ENCODE results near the gene RALGAPA2. TPM values are rescaled to one million over a fixed set of nuclear protein-coding genes. Genes with fewer than 3 reads are reported as not detected.

RALGAPA2 gene
- total and polyA plus RNA-seq, 2 experiments from 2014 or later: 13.1 to 43.4 TPM

DNA sequence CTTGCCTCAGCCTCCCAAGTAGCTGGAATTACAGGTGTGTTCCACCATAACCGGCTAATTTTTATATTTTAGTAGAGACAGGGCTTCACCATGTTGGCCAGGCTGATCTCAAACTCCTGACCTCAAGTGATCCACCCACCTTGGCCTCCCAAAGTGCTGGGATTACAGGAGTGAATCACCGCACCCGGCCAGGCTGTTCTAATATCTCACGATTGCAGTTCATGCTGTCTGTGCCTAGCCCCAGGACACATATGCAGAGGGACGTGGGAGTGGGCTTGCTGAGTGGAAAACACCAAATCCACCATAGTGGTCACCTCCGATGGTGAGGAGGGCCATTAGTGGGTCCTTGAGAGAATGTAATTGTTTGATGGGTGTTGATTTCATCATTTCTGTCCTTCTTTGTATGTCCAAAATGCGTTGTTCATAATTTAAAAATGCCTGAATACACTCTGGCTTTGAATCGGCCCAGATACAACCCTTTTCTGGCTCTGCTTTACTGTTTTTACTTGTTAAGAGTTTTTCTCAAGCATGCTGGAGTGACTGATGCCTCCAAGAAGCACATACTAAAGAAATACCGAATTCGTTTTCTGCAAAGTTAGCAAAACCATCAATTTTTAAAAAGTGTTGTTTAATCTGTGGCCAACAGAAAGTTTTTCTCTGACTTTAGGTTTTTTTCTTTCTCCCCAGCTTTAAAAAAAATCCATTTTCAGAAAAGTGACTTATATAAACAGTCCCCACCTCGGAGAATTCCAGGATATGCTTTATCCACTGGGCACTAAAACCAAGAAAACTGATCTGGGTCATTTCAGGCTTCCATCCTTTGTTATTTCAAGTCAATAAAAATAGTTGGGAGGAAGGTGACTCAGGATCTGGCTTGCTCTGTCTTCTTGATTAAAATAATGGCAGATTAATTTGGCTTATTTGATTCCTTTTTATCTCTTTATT is 18.8 kb upstream of the RALGAPA2 start:
- Histone ChIP-seq H3K79me2 (replicated peaks; ENCODE audit: insufficient read depth) (no peaks in the 10 kb centered on the region), H3K4me3 (no peak overlapping the region), H3K4me1 (ENCODE audit: insufficient read depth) (peaks cover 6% of the 10 kb centered on the region), H4K20me1 (replicated peaks; ENCODE audit: insufficient read depth) (no peaks in the 10 kb centered on the region), H3K27ac (ENCODE audit: low read depth) (no peak overlapping the region), H3K27me3 (ENCODE audit: insufficient read depth) (no peaks in the 10 kb centered on the region), H3K36me3 (ENCODE audit: insufficient read depth) (no peaks in the 10 kb centered on the region), H3K9me2 (ENCODE audit: insufficient read depth) (0 out of 2 replicates have a peak, but pooled peaks cover 2% of the 10 kb centered on the region), H3K4me2 (no peak overlapping the region), H3F3A (replicated peaks; ENCODE audit: low read depth) (no peaks in the 10 kb centered on the region), H2AFZ (no peak overlapping the region)
- Mint-ChIP-seq H3K9me3 (no peaks in the 10 kb centered on the region), H3K27me3 (ENCODE audit: insufficient read depth, low read depth, poor library complexity) (peaks cover 4% of the 10 kb centered on the region), H3K4me3 (no peak overlapping the region), H3K36me3 (ENCODE audit: low read depth) (no peaks in the 10 kb centered on the region), H3K4me1 (peaks cover 11% of the 10 kb centered on the region), H3K27ac (no peak overlapping the region)
- TF ChIP-seq, protein P1, sequence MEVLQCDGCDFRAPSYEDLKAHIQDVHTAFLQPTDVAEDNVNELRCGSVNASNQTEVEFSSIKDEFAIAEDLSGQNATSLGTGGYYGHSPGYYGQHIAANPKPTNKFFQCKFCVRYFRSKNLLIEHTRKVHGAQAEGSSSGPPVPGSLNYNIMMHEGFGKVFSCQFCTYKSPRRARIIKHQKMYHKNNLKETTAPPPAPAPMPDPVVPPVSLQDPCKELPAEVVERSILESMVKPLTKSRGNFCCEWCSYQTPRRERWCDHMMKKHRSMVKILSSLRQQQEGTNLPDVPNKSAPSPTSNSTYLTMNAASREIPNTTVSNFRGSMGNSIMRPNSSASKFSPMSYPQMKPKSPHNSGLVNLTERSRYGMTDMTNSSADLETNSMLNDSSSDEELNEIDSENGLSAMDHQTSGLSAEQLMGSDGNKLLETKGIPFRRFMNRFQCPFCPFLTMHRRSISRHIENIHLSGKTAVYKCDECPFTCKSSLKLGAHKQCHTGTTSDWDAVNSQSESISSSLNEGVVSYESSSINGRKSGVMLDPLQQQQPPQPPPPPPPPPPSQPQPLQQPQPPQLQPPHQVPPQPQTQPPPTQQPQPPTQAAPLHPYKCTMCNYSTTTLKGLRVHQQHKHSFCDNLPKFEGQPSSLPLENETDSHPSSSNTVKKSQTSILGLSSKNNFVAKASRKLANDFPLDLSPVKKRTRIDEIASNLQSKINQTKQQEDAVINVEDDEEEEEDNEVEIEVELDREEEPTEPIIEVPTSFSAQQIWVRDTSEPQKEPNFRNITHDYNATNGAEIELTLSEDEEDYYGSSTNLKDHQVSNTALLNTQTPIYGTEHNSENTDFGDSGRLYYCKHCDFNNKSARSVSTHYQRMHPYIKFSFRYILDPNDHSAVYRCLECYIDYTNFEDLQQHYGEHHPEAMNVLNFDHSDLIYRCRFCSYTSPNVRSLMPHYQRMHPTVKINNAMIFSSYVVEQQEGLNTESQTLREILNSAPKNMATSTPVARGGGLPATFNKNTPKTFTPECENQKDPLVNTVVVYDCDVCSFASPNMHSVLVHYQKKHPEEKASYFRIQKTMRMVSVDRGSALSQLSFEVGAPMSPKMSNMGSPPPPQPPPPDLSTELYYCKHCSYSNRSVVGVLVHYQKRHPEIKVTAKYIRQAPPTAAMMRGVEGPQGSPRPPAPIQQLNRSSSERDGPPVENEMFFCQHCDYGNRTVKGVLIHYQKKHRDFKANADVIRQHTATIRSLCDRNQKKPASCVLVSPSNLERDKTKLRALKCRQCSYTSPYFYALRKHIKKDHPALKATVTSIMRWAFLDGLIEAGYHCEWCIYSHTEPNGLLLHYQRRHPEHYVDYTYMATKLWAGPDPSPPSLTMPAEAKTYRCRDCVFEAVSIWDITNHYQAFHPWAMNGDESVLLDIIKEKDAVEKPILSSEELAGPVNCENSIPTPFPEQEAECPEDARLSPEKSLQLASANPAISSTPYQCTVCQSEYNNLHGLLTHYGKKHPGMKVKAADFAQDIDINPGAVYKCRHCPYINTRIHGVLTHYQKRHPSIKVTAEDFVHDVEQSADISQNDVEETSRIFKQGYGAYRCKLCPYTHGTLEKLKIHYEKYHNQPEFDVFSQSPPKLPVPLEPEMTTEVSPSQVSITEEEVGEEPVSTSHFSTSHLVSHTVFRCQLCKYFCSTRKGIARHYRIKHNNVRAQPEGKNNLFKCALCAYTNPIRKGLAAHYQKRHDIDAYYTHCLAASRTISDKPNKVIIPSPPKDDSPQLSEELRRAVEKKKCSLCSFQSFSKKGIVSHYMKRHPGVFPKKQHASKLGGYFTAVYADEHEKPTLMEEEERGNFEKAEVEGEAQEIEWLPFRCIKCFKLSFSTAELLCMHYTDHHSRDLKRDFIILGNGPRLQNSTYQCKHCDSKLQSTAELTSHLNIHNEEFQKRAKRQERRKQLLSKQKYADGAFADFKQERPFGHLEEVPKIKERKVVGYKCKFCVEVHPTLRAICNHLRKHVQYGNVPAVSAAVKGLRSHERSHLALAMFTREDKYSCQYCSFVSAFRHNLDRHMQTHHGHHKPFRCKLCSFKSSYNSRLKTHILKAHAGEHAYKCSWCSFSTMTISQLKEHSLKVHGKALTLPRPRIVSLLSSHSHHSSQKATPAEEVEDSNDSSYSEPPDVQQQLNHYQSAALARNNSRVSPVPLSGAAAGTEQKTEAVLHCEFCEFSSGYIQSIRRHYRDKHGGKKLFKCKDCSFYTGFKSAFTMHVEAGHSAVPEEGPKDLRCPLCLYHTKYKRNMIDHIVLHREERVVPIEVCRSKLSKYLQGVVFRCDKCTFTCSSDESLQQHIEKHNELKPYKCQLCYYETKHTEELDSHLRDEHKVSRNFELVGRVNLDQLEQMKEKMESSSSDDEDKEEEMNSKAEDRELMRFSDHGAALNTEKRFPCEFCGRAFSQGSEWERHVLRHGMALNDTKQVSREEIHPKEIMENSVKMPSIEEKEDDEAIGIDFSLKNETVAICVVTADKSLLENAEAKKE (CRISPR knock-in tag; IDR thresholded peaks at IDR 0.05): no peak
- TF ChIP-seq, protein P2, sequence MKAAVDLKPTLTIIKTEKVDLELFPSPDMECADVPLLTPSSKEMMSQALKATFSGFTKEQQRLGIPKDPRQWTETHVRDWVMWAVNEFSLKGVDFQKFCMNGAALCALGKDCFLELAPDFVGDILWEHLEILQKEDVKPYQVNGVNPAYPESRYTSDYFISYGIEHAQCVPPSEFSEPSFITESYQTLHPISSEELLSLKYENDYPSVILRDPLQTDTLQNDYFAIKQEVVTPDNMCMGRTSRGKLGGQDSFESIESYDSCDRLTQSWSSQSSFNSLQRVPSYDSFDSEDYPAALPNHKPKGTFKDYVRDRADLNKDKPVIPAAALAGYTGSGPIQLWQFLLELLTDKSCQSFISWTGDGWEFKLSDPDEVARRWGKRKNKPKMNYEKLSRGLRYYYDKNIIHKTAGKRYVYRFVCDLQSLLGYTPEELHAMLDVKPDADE (IDR thresholded peaks at IDR 0.05): no peak
- TF ChIP-seq ZNF114 (CRISPR knock-in tag; IDR thresholded peaks at IDR 0.05): no peak
- TF ChIP-seq NANOG (IDR thresholded peaks at IDR 0.05; ENCODE audit: borderline replicate concordance): no peak
- TF ChIP-seq EZH2 (IDR thresholded peaks at IDR 0.05; ENCODE audit: low read depth, unreplicated experiment): no peak
- TF ChIP-seq ZNF331 (CRISPR knock-in tag; IDR thresholded peaks at IDR 0.05; ENCODE audit: low read depth): no peak
- no peak for TF ChIP-seq POLR2AphosphoS5 (IDR thresholded peaks at IDR 0.05; ENCODE audit: low read depth)
- TF ChIP-seq EZH2phosphoT487 (IDR thresholded peaks at IDR 0.05; ENCODE audit: unreplicated experiment): no peak
- TF ChIP-seq STAT1 (IDR thresholded peaks at IDR 0.05; ENCODE audit: unreplicated experiment): no peak
- TF ChIP-seq, protein P3, sequence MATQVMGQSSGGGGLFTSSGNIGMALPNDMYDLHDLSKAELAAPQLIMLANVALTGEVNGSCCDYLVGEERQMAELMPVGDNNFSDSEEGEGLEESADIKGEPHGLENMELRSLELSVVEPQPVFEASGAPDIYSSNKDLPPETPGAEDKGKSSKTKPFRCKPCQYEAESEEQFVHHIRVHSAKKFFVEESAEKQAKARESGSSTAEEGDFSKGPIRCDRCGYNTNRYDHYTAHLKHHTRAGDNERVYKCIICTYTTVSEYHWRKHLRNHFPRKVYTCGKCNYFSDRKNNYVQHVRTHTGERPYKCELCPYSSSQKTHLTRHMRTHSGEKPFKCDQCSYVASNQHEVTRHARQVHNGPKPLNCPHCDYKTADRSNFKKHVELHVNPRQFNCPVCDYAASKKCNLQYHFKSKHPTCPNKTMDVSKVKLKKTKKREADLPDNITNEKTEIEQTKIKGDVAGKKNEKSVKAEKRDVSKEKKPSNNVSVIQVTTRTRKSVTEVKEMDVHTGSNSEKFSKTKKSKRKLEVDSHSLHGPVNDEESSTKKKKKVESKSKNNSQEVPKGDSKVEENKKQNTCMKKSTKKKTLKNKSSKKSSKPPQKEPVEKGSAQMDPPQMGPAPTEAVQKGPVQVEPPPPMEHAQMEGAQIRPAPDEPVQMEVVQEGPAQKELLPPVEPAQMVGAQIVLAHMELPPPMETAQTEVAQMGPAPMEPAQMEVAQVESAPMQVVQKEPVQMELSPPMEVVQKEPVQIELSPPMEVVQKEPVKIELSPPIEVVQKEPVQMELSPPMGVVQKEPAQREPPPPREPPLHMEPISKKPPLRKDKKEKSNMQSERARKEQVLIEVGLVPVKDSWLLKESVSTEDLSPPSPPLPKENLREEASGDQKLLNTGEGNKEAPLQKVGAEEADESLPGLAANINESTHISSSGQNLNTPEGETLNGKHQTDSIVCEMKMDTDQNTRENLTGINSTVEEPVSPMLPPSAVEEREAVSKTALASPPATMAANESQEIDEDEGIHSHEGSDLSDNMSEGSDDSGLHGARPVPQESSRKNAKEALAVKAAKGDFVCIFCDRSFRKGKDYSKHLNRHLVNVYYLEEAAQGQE (IDR thresholded peaks at IDR 0.05; ENCODE audit: unreplicated experiment): no peak
- TF ChIP-seq CREB1 (CRISPR knock-in tag; IDR thresholded peaks at IDR 0.05; ENCODE audit: low read depth): no peak
- DNase-seq (ENCODE audit: low spot score) (no peak), ATAC-seq (no peak)
